ENCODE measurements around the gene EDC3. TPM values are rescaled to one million over a fixed set of nuclear protein-coding genes. Genes with fewer than 3 reads are reported as not detected.

EDC3 gene
- total RNA-seq, 2 experiments from 2014 or later: 11.0 to 11.1 TPM

DNA sequence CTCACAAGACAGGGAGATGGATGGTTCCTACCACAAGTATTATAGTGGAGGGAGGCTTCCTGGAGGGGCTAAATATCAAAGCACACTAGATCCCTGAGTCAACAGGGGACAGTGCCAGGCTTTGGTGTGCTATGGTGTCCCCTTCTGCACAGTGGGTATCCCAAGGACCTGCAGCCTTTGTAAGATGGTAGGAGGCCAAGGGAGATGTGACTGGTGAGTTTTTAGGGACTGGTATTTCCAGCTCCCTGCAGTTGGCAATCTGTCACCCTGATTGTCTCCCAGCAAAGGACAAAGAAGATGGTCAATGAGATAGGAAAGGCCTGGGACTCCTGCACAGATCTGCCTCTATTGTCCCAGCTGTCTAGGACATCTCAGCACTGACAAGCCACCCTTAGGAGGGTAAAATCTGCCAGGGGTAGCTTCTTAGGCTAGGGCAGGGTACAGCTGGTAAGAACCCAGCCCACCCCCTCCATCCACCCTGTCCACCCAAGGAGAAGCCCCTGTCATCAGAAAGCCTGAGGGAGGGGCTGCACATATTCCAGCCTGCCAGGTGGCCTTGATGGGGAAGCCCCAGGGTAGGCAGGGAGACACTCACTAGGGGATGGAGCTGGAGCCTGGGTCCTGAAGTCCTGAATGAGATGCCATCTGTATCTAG, 28.9 kb upstream of the EDC3 start:
- intact Hi-C loops (cut with DNase I, micrococcal nuclease): no loop called here
- H3K27ac Mint-ChIP-seq: no peak overlapping the region

DNA sequence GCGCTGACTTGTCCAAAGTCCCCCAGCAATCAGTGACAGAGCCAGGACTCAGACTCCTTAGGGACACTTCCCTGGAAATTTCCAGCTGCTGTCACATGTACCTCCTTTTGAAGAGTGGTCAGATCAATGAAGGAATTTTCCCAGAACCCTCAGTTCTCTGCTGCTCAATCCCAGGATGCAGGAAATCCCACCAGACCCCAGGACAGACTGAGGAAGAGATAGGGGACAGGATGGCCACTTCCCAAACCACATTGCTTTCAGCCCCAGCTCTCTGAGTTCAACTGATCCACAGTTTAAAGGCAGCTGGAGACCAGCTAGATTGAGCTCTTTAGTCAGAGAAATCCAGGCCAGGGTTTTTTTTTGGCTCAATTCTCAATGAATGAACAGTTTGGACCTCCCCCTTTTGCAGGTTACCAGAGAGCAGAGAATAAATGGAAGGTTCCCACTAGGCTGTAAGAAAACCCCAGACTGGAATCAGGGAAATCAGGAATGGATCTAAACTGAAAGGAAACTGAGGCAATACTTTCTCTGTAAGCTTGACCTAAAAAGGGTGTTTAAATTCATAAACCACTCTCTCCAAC, 28.0 kb upstream of the EDC3 start:
- Mint-ChIP-seq H3K27me3 (no peaks in the 10 kb centered on the region), H3K4me1 (ENCODE audit: low read depth) (peaks cover 5% of the 10 kb centered on the region), H3K4me3 (peak overlapping the region; percentile 42), H3K36me3 (ENCODE audit: low read depth) (no peaks in the 10 kb centered on the region), H3K9me3 (no peaks in the 10 kb centered on the region), H3K27ac (no peak overlapping the region)
- H3K36me3 ChIP-seq (ENCODE audit: insufficient read depth, low read length): no peaks in the 10 kb centered on the region
- intact Hi-C loops (cut with DNase I, micrococcal nuclease): no loop called here
- CTCF ChIA-PET: interaction anchor here (0.6 kb wide), 1 partner anchor 213 kb away, joined by 5 read pairs; no protein-coding TSS in a partner anchor
- H3K27ac ChIP-seq (ENCODE audit: low read depth in 1 of 2, low read length in 2 of 2): no peak overlapping the region
- no peaks in the 10 kb centered on the region for H3K27me3 ChIP-seq (ENCODE audit: control insufficient read depth in 1 of 2, insufficient read depth in 2 of 2, low read length in 2 of 2)
- H3K4me3 ChIP-seq (ENCODE audit: low read length): no peak overlapping the region
- H3K4me1 ChIP-seq (ENCODE audit: insufficient read depth, low read length): peaks cover 15% of the 10 kb centered on the region
- POLR2A ChIA-PET: no interaction called here
- peak; percentile 46 for ATAC-seq (ENCODE audit: poor library complexity)
- DNase-seq: peak in 3 of 14 experiments; percentile 41 to 58 (median 45)
- TF ChIP-seq, protein P1, sequence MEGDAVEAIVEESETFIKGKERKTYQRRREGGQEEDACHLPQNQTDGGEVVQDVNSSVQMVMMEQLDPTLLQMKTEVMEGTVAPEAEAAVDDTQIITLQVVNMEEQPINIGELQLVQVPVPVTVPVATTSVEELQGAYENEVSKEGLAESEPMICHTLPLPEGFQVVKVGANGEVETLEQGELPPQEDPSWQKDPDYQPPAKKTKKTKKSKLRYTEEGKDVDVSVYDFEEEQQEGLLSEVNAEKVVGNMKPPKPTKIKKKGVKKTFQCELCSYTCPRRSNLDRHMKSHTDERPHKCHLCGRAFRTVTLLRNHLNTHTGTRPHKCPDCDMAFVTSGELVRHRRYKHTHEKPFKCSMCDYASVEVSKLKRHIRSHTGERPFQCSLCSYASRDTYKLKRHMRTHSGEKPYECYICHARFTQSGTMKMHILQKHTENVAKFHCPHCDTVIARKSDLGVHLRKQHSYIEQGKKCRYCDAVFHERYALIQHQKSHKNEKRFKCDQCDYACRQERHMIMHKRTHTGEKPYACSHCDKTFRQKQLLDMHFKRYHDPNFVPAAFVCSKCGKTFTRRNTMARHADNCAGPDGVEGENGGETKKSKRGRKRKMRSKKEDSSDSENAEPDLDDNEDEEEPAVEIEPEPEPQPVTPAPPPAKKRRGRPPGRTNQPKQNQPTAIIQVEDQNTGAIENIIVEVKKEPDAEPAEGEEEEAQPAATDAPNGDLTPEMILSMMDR (IDR thresholded peaks at IDR 0.05): no peak
- H3K9me3 ChIP-seq (ENCODE audit: control insufficient read depth in 1 of 2, insufficient read depth in 1 of 2, low read length in 2 of 2): no peaks in the 10 kb centered on the region

More for the DNA sequence above, 28.9 kb upstream of the EDC3 start:
- POLR2A ChIA-PET: interaction anchor here (1.2 kb wide), 2 partner anchors 57 to 109 kb away, joined by 3 to 6 read pairs; partner anchors contain the start of genes CLK3 and CSK
- H3K4me3 Mint-ChIP-seq: peak overlapping the region; percentile 86
- TF ChIP-seq, protein P1 (IDR thresholded peaks at IDR 0.05): no peak
- H3K9me3 Mint-ChIP-seq: no peaks in the 10 kb centered on the region
- Histone ChIP-seq H3K27ac (ENCODE audit: low read depth in 1 of 2, low read length in 2 of 2) (no peak overlapping the region), H3K4me1 (ENCODE audit: insufficient read depth, low read length) (peaks cover 15% of the 10 kb centered on the region), H3K27me3 (ENCODE audit: control insufficient read depth in 1 of 2, insufficient read depth in 2 of 2, low read length in 2 of 2) (no peaks in the 10 kb centered on the region), H3K4me3 (ENCODE audit: low read length) (no peak overlapping the region), H3K9me3 (ENCODE audit: control insufficient read depth in 1 of 2, insufficient read depth in 1 of 2, low read length in 2 of 2) (no peaks in the 10 kb centered on the region), H3K36me3 (ENCODE audit: insufficient read depth, low read length) (no peaks in the 10 kb centered on the region)
- ATAC-seq (ENCODE audit: poor library complexity): no peak
- peaks cover 5% of the 10 kb centered on the region for H3K4me1 Mint-ChIP-seq (ENCODE audit: low read depth)
- peaks cover under 1% of the 10 kb centered on the region for H3K27me3 Mint-ChIP-seq
- DNase-seq: peak in 1 of 14 experiments; percentile 20
- CTCF ChIA-PET: interaction anchor here (0.6 to 1.1 kb wide), 2 partner anchors 9 to 86 kb away, joined by 3 to 4 read pairs; no protein-coding TSS in a partner anchor
- no peaks in the 10 kb centered on the region for H3K36me3 Mint-ChIP-seq (ENCODE audit: low read depth)

DNA sequence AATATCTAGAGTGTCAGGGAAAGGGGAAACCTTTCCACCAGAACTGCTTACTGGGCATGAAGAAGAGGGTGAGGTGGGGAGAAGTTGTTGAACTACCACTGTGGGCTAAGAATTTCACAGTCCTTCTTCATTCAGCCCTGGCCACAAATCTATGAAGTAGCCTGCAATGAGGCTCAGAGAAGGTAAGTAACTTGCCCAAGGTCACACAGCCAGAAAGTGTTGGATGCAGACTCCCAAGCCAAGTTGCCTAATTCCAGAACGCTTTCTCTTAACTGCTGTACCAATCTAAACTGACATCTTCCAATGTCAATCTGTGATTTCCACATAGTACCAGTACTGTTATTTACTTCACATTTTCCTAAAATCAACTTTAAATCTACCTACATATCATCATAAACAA, 27.4 kb upstream of the EDC3 start:
- Histone ChIP-seq H3K27ac (ENCODE audit: low read depth in 1 of 2, low read length in 2 of 2) (no peak overlapping the region), H3K4me3 (ENCODE audit: low read length) (no peak overlapping the region), H3K27me3 (ENCODE audit: control insufficient read depth in 1 of 2, insufficient read depth in 2 of 2, low read length in 2 of 2) (no peaks in the 10 kb centered on the region), H3K4me1 (ENCODE audit: insufficient read depth, low read length) (peaks cover 15% of the 10 kb centered on the region), H3K9me3 (ENCODE audit: control insufficient read depth in 1 of 2, insufficient read depth in 1 of 2, low read length in 2 of 2) (no peaks in the 10 kb centered on the region), H3K36me3 (ENCODE audit: insufficient read depth, low read length) (no peaks in the 10 kb centered on the region)
- Mint-ChIP-seq H3K4me1 (ENCODE audit: low read depth) (peaks cover 5% of the 10 kb centered on the region), H3K27me3 (no peaks in the 10 kb centered on the region), H3K4me3 (no peak overlapping the region), H3K9me3 (no peaks in the 10 kb centered on the region), H3K27ac (no peak overlapping the region), H3K36me3 (ENCODE audit: low read depth) (no peaks in the 10 kb centered on the region)
- DNase-seq (no peak), ATAC-seq (ENCODE audit: poor library complexity) (no peak)
- ChIA-PET POLR2A (no interaction called here), CTCF (no interaction called here)
- intact Hi-C loops (cut with DNase I, micrococcal nuclease): no loop called here
- TF ChIP-seq, protein P1 (IDR thresholded peaks at IDR 0.05): no peak
